NCI-H2171 (cell line): Measurements from ENCODE around the gene DCTN2.
"Not testable (repeated sequence)": the region's sequence is repeated elsewhere in the genome, so short reads cannot be mapped to it uniquely, and the experiment has no call there.

Experiments used
- DNase-seq: peaks from one replicate; lab custom pipeline; 2025; lab: John Stamatoyannopoulos, UW

DCTN2 gene

DNA sequence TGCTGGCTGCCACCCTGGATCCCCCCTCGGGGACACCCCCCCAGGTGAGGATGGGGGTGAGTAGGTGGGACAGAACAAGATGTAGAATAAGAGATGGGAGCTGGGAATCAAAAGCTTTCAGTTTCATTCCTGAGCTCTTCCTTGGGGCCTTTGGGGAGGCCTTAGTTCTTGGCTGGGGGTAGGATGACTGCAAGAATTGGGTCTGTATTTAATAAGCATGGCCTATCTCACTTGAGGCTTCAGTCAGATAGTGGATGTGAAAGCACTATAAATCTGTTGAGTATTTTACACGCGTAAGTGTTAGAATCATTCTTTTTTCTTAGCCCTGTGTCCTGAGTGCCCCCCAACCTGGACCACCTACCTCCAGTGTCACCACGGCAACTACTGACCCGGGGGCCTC is 19.8 kb downstream of the DCTN2 start:
- no peak for DNase-seq

DNA sequence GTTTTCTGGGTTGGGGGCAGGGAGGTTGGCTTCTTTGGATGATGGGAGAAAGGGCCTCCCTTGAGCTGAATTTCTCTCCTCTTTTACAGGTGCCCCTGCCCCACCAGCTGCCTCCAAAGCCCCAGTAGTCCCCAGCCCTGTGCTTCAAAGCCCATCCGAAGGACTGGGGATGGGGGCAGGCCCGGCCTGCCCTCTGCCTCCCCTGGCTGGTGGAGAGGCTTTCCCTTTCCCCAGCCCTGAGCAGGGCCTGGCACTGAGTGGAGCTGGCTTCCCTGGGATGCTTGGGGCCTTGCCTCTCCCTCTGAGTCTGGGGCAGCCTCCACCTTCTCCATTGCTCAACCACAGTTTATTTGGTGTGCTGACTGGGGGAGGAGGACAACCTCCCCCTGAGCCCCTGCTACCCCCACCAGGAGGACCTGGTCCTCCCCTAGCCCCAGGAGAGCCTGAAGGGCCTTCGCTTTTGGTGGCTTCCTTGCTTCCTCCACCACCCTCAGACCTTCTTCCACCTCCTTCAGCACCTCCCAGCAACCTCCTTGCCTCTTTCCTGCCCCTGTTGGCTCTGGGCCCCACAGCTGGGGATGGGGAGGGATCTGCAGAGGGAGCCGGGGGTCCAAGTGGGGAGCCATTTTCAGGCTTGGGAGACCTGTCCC is 20.4 kb downstream of the DCTN2 start:
- DNase-seq: no peak

DNA sequence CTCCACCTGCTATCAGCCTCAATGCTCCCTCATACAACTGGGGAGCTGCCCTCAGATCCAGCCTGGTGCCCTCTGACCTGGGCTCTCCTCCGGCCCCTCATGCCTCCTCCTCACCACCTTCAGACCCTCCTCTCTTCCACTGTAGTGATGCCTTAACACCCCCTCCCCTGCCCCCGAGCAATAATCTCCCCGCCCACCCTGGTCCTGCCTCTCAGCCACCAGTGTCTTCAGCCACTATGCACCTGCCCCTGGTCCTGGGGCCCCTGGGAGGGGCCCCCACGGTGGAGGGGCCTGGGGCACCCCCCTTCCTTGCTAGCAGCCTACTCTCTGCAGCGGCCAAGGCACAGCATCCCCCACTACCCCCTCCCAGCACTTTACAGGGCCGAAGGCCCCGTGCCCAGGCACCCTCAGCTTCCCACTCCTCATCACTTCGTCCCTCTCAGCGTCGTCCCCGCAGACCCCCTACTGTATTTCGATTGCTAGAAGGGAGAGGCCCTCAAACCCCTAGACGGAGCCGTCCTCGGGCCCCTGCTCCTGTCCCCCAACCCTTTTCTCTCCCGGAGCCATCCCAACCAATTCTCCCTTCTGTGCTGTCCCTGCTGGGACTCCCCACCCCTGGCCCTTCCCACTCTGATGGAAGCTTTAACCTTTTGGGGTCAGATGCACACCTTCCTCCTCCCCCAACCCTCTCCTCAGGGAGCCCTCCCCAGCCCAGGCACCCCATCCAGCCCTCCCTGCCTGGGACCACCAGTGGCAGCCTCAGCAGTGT is 21.2 kb downstream of the DCTN2 start:
- no peak for DNase-seq

DNA sequence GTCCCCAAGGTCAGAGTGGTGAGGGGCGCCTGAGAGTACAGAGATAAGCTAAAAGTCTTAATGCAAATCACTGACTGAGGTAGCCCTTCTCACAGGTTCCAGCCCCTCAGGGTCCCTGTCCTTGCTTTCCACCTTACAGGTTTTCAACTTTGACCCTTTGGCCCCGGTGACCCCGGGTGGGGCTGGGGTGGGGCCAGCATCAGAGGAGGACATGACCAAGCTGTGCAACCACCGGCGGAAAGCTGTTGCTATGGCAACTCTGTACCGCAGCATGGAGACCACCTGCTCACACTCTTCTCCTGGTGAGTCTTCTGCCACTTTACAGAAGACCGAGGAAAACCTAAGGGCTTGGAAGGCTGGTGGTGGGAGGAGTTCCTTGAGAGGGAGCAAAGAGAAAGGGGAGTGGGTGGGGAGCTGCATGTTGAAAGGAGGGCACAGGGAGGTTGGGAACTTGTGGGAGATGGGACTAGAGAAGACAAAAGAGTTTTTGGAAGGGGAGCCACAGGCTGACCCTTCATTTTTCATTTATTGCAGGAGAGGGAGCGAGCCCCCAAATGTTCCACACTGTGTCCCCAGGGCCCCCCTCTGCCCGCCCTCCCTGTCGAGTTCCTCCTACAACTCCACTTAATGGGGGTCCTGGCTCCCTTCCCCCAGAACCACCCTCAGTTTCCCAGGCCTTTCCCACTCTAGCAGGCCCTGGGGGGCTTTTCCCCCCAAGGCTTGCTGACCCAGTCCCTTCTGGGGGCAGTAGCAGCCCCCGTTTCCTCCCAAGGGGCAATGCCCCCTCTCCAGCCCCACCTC is 22.0 kb downstream of the DCTN2 start:
- no peak for DNase-seq

DNA sequence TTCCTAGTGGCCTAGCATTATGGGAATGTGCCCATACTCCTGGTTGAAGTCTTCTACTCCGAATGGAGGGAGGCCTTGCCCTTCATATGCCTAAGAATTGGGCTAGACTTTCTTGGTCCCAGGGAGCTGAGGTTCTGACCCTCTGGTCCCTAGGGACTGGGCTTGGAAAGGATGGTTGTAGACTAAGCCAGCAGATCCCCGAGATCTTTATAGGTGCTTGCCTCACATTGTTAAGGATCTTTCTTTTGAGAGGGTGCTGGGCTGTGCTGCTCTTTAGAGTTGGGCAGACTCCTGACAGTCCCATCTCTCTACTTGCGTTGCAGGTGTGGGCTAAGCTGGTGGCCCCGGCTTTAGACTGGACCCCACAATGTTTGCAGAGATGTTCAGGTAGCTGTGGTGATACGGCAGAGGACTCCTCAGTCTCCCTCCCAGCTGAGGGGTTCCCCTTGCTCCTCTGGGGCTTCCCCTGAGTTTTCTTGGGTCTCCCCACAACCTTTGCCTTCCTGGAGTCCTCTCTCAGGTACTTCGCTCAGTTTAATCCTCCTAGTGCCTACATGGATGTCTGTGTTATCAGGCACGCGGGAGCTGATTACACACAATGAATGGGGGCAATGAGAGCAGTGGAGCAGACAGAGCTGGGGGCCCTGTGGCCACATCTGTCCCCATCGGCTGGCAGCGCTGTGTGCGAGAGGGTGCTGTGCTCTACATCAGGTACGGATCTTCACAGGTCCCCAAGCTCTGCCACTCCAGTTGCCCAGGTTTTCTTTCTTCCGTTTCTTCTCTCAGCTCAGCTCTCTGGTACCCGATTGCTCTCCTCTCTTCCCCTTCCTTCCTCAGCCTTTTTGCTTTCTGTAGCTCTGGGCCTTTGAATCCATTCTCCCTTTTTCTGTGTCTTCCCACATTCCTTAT is 23.0 kb downstream of the DCTN2 start:
- DNase-seq: no peak

DNA sequence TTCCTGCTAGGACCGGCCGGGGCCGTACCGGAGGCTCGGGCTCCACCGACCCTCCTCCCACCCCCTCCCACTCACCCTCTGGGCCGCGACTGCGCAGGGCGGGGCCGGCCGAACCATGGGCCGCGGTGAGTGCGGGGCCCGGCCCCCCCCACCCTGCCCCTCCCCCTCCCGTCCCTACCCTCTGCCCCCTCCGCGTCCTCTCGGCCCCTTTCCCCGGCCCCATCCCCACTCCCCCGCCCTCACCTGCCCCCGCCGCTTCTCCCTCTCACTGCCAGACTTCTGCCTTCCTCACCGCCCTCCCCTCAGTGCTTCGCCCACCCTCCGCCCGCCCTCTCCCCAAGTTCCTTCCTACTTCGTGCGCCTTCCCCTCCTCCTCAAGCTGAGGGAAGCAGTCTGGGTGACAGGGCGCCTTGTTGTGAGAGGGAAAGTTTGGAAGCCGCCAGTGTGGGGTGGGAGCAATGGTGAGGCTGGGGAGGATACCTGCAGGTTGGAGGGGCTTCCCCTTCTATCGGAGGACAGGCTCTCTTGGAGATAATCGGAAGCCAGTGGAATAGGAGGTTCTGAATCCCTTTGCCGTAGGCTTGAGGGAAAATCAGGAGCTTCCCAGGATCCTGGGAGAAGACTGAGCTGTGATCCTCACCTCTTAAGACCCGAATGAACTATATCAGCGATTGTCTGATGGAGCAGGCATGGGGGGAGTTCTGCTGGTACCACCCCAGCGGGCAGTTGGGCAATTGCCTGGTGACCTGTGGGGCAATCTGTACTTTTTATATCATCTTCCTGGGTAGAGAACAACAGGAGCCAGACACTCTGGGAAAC is 23.9 kb downstream of the DCTN2 start:
- DNase-seq: peak; percentile 63

DNA sequence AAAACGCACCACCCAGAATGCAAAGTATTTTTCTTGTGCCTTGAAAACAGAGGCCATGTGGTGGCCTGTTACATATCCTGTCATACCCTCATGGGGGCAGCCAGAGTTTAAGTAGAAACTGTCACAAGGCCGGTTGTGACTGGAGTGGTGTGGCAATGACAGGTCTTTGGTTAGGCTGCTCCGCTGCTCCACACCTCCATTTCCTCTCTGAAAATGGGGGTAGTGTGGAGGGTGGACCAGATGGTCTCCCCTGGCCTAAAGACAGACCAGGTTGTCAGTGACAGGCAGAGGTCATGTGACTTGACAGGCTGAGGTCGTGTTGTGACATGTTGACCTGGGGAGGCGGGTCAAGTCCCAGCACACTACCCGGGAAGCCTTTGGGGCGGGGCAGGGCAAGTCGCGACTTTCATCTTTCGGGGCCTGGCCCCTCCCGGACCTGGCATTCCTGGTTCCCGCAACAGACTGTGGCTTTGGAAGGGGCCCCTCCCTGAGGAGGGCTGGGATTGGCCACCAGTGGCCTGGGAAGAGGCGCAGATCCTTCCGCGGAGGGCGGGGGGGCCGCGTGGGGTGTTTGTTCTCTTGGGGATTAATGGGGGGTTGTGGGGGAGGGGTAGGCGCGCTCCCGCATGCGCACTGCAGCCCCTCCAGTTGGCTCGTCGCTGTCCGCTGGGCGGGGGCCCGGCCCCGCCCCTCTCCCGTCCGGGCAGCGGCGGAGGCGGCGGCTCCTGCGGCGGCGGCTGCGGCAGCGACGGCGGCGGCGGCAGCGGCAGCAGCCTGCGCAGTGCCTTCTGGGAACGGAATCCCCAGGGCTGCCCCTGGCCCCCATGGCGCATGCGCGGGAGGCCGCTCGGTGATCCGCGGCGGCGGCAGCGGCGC is 24.7 kb downstream of the DCTN2 start, which contains the start of gene MBD6:
Gene MBD6, plus strand, starts transcription at position 814 of the 876 bp plus-strand sequence. CDS start 1,480 bp downstream, outside the sequence.
- peak; percentile 87 for DNase-seq

DNA sequence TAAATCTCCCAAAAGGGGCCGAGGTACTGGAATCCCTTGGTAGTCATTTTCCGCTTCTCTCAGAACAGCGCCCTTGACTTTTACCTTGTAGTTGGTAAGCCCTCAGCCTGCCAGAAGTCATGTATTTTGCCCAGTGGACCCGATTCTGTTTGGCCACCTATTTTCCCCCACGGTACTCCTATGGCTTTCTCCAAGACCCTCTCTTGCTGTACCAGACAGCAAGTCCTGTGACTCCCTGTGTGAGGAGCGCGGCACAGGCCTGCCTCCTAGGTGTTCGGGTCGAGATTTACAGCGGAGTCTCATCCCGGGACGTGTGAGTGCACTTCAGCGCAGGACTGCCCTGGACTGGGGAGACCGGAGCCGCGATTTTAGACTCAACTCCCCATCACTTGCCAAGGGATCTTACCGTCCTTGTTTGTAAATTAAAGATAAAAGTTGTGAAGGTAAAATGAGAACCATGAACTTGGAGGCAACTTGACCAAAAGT is 25.4 kb downstream of the DCTN2 start:
- peak; percentile 56 for DNase-seq

DNA sequence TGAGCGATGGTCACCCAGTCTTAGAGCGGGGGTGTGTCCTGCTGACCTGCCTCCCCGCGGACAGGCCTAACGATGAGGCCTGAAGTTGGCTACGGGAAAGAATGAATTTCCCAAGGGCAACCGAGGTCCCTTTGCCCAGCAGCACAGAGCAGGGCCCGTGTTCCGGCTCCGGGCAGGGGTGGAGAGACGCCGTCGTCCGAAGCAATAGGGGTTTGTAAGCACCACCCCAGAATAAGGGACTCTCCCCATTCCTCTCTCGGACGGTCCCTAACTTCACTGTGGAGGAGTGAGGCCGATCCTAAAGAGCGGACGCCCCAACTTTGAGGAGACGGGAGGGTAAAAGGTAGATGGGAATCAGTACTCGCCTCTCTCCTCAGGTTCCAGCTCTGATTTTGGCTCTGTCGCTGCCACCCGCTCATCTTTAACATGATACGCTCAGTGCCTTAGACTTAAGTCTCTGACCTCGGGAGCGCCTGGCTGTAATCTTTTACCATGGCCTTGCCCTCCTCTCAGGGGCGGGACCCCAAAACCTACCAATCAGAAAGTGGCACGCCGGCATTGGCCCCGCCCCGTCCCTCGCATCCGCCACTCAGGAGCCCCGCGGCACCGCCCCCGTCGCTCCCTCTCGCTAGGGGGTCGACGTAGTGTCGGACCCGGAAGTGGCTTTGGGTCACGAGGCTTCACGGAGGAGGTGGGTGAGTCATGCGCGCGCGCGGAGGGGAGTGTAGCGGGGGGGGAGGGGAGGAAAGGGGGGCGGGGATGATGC is 26.8 kb downstream of the DCTN2 start, which contains the start of gene DDIT3:
Gene DDIT3, minus strand, starts transcription at position 462 of the 766 bp plus-strand sequence. CDS start 3,108 bp downstream, outside the sequence.
- peak; percentile 99 for DNase-seq

DNA sequence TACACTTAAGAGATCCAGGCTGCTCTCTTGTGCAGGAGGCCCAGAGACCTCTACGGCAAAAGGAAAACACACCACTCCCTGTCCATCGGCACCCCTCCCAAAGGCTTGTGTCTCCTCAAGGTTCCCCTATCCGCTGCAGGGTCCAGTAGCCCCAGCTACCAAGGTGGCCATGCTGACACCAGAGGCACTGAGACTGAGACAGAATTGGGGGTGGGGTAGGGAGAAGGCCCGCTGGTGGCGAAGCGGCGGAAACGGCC is 27.3 kb downstream of the DCTN2 start:
- DNase-seq: no peak

DNA sequence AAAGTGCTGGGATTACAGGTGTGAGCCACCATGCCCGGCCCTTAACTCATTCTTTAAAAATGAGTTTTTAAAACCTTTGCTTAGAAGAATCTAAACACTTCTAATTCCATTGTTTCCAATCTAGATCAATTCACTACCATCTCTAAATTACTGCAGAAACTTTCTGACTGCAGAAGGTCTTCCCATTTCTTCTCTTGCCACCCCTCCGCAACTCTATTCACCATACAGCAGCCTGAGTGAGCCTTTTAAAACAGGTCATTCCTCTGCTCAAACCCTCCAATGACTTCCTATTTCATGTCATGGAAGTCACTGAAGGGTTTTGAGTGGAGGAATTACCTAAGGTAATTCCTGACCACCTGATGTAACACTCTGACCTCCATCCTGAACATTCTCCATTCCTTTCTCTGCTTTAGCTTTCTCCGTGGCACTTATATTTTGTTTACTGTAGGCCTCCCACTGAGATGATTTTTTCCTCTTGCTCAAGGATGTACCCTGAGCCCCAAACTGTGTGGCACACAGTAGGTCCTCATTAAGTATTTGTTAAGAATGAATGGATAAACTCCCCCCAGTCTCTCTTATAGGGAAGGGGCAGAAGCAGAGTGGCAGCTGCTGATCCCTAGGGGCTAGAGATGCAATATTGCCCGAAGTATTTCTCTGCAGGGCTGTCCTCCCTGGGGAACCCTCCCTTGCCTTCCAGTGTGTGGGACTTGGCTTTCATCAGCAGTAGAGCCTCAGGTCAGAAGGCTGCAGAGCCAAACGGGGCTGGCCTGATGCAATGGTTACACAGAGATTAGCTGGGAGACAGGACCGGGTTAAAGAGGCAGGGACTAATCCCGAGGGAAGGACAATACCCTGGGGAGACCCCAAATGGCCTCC is 27.8 kb downstream of the DCTN2 start:
- DNase-seq: no peak

DNA sequence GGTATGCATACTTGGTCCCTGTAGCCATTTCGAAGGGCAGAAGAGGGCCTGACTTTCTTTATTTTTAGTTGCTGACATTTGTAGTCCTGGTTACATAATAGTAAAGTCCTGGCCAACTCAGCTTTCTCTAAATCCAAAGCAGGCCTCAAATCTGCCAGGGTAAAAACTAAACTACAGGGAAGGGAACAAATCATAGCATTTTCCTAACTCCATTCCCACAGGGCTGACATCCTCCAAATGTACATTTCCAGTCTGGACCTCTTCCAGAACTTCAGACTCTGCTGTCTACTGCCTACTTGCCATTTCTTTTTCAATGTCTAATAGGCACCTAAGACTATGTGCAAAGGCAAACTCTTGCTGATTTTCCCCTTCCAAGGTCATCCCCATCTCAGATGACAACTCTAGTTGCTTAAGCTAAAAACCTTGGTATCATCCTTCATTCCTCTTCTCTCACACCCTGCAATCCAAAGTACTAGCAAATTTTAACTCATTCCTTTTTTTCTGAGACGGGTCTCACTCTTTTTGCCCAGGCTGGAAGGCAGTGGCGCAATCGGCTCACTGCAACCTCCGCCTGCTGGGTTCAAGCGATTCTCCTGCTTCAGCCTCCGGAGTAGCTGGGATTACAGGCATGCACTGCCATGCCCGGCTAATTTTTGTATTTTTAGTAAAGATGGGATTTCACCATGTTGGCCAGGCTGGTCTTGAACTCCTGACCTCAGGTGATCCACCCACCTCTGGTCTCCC is 28.6 kb downstream of the DCTN2 start:
- DNase-seq: no peak

DNA sequence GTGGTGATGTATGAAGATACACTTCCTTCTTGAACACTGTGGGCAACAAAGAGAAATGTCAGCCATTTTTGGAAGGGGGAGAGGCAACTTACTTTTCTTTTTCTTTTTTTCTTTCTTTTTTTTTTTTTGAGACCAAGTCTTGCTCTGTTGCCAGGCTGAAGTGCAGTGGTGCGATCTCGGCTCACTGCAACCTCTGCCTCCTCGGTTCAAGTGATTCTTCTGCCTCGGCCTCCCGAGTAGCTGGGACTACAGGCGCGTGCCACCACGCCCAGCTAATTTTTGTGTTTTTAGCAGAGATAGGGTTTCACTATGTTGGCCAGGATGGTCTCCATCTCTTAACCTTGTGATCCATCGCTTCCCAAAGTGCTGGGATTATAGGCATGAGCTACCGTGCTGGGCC is 29.3 kb downstream of the DCTN2 start:
- not testable (repeated sequence) for DNase-seq

DNA sequence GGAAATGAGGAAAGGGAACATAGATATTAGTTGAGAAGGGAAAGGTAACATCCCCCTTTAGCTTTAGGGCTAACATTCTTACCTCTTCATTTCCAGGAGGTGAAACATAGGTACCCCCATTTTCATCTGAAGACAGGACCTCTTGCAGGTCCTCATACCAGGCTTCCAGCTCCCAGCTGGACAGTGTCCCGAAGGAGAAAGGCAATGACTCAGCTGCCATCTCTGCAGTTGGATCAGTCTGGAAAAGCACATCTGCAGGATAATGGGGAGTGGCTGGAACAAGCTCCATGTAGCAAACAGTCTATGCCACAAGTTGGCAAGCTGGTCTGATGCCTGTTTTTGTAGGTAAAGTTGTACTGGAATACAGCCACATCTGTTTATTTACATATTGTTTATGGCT is 29.8 kb downstream of the DCTN2 start:
- DNase-seq: no peak

DNA sequence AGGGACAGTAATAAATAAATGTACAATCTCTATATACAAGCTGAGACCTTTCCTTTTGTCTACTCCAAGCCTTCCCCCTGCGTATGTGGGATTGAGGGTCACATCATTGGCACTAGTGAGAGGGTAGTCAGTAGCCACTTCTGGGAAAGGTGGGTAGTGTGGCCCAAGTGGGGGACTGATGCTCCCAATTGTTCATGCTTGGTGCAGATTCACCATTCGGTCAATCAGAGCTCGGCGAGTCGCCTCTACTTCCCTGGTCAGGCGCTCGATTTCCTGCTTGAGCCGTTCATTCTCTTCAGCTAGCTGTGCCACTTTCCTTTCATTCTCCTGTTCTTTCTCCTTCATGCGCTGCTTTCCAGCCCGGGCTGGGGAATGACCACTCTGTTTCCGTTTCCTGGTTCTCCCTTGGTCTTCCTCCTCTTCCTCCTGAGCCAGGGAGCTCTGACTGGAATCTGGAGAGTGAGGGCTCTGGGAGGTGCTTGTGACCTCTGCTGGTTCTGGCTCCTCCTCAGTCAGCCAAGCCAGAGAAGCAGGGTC is 30.3 kb downstream of the DCTN2 start:
- DNase-seq: no peak

DNA sequence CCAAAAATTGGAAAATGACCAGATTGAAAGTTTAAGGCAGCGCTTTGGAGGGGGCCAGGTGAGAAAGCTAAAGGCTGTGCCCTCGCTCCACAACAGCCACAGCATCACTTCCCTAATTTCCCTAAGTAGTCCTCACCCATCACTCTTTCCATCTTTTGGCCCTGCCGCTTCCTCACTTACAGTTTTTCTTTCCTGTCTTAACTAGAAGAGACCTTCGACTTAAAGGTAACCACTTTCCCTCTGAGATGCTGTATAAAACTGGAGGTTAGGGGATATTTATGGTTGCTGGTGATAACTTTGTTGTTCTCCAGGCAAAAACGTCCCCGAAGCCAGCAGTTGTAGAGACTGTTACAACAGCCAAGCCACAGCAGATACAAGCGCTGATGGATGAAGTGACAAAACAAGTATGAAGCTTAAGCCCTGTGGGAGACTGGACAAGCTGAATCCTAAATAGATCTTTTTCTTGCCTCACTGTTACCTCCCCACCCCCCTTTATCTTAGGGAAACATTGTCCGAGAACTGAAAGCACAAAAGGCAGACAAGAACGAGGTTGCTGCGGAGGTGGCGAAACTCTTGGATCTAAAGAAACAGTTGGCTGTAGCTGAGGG is 31.0 kb downstream of the DCTN2 start:
- no peak for DNase-seq
